HFF-Myc (cell line): Measurements from ENCODE around the gene AKR1C4.

Experiments
- DNase-seq: peaks from one replicate; pipeline ENCODE4 v3.0.0-alpha.2; 2011; ENCODE audit warnings: low read depth; ENCODE audit errors: extremely low read depth
- H3K4me3 ChIP-seq: replicated peaks from 2 replicates; pipeline ENCODE4 v1.5.1; 2011; ENCODE audit warnings: low read depth, mild to moderate bottlenecking, control low read depth, low read length
- CTCF ChIP-seq: IDR thresholded peaks from 2 replicates; pipeline ENCODE4 v1.5.1; 2012; ENCODE audit warnings: mild to moderate bottlenecking, low read depth, low read length, control low read depth; ENCODE audit errors: missing control alignments

The AKR1C4 gene

GRCh38 chr10:5183923-5184322 lies 12.7 kb upstream of the AKR1C4 start:
- no peak for TF ChIP-seq CTCF
- H3K4me3 ChIP-seq, result no peak overlapping the region
- no peak for DNase-seq

- no peak for TF ChIP-seq CTCF
- no peak for DNase-seq
- H3K4me3 ChIP-seq, result no peak within 1 kb of the TSS
Measured at GRCh38 chr10:5184987-5185775, 11.5 kb upstream of the AKR1C4 start, which contains the start of gene AKR1C8. Gene AKR1C8 (minus strand): TSS chr10:5185150. CDS start chr10:5185104, 46 bp downstream.

- no peak overlapping the region for H3K4me3 ChIP-seq
- no peak for DNase-seq
- TF ChIP-seq CTCF, result no peak
Measured at GRCh38 chr10:5187867-5188266, 8.8 kb upstream of the AKR1C4 start.

- H3K4me3 ChIP-seq, result no peak overlapping the region
- no peak for TF ChIP-seq CTCF
- no peak for DNase-seq
Measured at GRCh38 chr10:5188358-5188757, 8.3 kb upstream of the AKR1C4 start.

- DNase-seq, result no peak
- TF ChIP-seq CTCF, result no peak
- H3K4me3 ChIP-seq, result no peak overlapping the region
Measured at GRCh38 chr10:5194431-5194830, 2.2 kb upstream of the AKR1C4 start.

GRCh38 chr10:5195727-5196374 lies 786 bp upstream of the AKR1C4 start:
- no peak for DNase-seq
- no peak overlapping the region for H3K4me3 ChIP-seq
- no peak for TF ChIP-seq CTCF
